Activated CD8-positive, alpha-beta T cell treated with anti-CD3 and anti-CD28 coated beads for 36 hours (primary cell): ENCODE data around the gene CDK19. TPM values are rescaled to one million over a fixed set of nuclear protein-coding genes. Genes with fewer than 3 reads are reported as not detected.
"Not testable (repeated sequence)": the region's sequence is repeated elsewhere in the genome, so short reads cannot be mapped to it uniquely, and the experiment has no call there.

Source experiments
- ATAC-seq: fragments of 200-7000 bp; cut with Tn5 transposase; one replicate; pipeline ENCODE4 v1.10.0; 2021; ENCODE audit warnings: mild to moderate bottlenecking, moderate library complexity
- CTCF ChIA-PET: fragments of 350-600 bp; sonication (Branson Sonifier 250); formaldehyde crosslinking; loops from one replicate; lab custom pipeline; 2021; ENCODE audit warnings: antibody characterized with exemption; lab: Charles Lee
- POLR2A ChIA-PET: fragments of 350-600 bp; sonication (Branson Sonifier 250); formaldehyde crosslinking; loops from one replicate; lab custom pipeline; 2021; ENCODE audit warnings: antibody characterized with exemption; lab: Charles Lee
- DNase-seq: peaks from one replicate; pipeline ENCODE4 v3.0.0-alpha.2; 2020
- H3K27ac Mint-ChIP-seq: one replicate; pipeline ENCODE4 v1.8.0; 2021; ENCODE audit warnings: mild to moderate bottlenecking, mixed read lengths
- H3K27me3 Mint-ChIP-seq: one replicate; pipeline ENCODE4 v1.8.0; 2021; ENCODE audit warnings: mixed read lengths
- H3K36me3 Mint-ChIP-seq: one replicate; pipeline ENCODE4 v1.8.0; 2021; ENCODE audit warnings: low read depth, mixed read lengths
- H3K4me1 Mint-ChIP-seq: one replicate; pipeline ENCODE4 v1.8.0; 2021; ENCODE audit warnings: low read depth, mixed read lengths
- H3K4me3 Mint-ChIP-seq: one replicate; pipeline ENCODE4 v1.8.0; 2021; ENCODE audit warnings: mild to moderate bottlenecking, moderate library complexity, mixed read lengths
- H3K9me3 Mint-ChIP-seq: one replicate; pipeline ENCODE4 v1.8.0; 2021; ENCODE audit warnings: mixed read lengths
- intact Hi-C: fragments of 100-400 bp; cut with micrococcal nuclease; formaldehyde crosslinking; loops from one replicate; pipeline ENCODE4 v1.10.0; 2022
- total RNA-seq, 2 experiments: library from RNA; stranded (reverse); gene quantifications; one replicate each; pipeline ENCODE4 v1.2.3, GENCODE V29; 2021
- TF ChIP-seq, protein P1 (sequence below): fragments of 200-600 bp; IDR thresholded peaks from one replicate; pipeline ENCODE4 v1.8.0; 2022; ENCODE audit warnings: antibody characterized with exemption, mild to moderate bottlenecking

The CDK19 gene
- total RNA-seq, 2 experiments from 2014 or later, result 11.8 to 13.1 TPM

DNA sequence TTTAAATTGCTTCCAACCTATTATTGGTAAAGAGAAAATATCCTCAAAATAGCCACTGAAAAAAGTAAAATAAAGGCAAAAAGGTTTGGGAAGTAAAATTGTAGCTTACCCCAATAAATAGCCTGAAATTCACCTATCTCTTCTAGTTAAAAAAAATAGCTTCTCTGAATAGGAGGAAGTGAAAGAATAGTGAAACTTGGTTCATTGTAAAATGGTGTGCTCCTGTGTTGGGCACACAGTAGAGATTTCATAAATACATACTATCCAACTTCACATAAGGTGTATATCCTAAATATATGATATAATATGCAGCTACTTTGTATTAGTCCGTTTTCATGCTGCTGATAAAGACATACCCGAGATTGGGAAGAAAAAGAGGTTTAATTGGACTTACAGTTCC is 45.3 kb downstream of the CDK19 start:
- Mint-ChIP-seq H3K9me3 (no peaks in the 10 kb centered on the region), H3K27me3 (no peaks in the 10 kb centered on the region), H3K27ac (no peak overlapping the region), H3K4me1 (no peaks in the 10 kb centered on the region), H3K36me3 (peaks cover 15% of the 10 kb centered on the region), H3K4me3 (no peak overlapping the region)
- no peak for DNase-seq
- ChIA-PET CTCF (no interaction called here), POLR2A (no interaction called here)
- intact Hi-C loops, result no loop called here
- ATAC-seq, result no peak
- TF ChIP-seq, protein P1, sequence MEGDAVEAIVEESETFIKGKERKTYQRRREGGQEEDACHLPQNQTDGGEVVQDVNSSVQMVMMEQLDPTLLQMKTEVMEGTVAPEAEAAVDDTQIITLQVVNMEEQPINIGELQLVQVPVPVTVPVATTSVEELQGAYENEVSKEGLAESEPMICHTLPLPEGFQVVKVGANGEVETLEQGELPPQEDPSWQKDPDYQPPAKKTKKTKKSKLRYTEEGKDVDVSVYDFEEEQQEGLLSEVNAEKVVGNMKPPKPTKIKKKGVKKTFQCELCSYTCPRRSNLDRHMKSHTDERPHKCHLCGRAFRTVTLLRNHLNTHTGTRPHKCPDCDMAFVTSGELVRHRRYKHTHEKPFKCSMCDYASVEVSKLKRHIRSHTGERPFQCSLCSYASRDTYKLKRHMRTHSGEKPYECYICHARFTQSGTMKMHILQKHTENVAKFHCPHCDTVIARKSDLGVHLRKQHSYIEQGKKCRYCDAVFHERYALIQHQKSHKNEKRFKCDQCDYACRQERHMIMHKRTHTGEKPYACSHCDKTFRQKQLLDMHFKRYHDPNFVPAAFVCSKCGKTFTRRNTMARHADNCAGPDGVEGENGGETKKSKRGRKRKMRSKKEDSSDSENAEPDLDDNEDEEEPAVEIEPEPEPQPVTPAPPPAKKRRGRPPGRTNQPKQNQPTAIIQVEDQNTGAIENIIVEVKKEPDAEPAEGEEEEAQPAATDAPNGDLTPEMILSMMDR, result no peak

GRCh38 chr6:110768057-110768456 is 47.2 kb downstream of the CDK19 start:
- Mint-ChIP-seq H3K27ac (no peak overlapping the region), H3K4me3 (no peak overlapping the region), H3K36me3 (peaks cover 19% of the 10 kb centered on the region), H3K4me1 (no peaks in the 10 kb centered on the region), H3K27me3 (no peaks in the 10 kb centered on the region), H3K9me3 (peaks cover 3% of the 10 kb centered on the region)
- CTCF ChIA-PET, result no interaction called here
- POLR2A ChIA-PET, result no interaction called here
- intact Hi-C loops, result no loop called here
- DNase-seq (no peak), ATAC-seq (no peak)
- TF ChIP-seq, protein P1, result no peak

GRCh38 chr6:110761371-110761770 is 53.9 kb downstream of the CDK19 start:
- CTCF ChIA-PET, result no interaction called here

DNA sequence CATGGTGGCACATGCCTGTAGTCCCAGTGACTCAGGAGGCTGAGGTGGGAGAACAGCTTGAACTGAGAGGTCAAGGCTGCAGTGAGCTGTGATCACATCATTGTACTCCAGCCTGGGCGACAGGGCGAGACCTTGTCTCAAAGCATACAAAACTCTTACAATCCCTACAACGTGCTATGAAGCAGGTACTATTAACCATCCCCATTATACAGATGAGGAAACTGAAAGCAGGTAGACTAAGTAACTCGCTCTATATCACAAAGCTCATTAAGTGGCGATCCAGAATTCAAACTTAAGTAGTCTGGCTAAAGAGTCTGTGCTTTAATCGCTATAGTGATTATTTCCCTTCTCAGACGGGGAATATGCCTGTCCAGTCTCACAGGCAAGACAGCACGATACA is 54.7 kb downstream of the CDK19 start:
- Mint-ChIP-seq H3K27me3 (no peaks in the 10 kb centered on the region), H3K27ac (no peak overlapping the region), H3K9me3 (peaks cover 3% of the 10 kb centered on the region), H3K36me3 (peaks cover 6% of the 10 kb centered on the region), H3K4me3 (no peak overlapping the region), H3K4me1 (peaks cover 3% of the 10 kb centered on the region)
- no peak for ATAC-seq
- ChIA-PET CTCF (no interaction called here), POLR2A (no interaction called here)
- TF ChIP-seq, protein P1, result no peak
- no peak for DNase-seq
- intact Hi-C loops, result no loop called here

More at GRCh38 chr6:110761371-110761770, 53.9 kb downstream of the CDK19 start:
- TF ChIP-seq, protein P1, result no peak
- Mint-ChIP-seq H3K4me3 (no peak overlapping the region), H3K27me3 (no peaks in the 10 kb centered on the region), H3K4me1 (peaks cover 3% of the 10 kb centered on the region), H3K9me3 (peaks cover 3% of the 10 kb centered on the region), H3K27ac (no peak overlapping the region), H3K36me3 (peaks cover 6% of the 10 kb centered on the region)
- DNase-seq (no peak), ATAC-seq (no peak)
- POLR2A ChIA-PET, result no interaction called here
- intact Hi-C loops, result no loop called here

DNA sequence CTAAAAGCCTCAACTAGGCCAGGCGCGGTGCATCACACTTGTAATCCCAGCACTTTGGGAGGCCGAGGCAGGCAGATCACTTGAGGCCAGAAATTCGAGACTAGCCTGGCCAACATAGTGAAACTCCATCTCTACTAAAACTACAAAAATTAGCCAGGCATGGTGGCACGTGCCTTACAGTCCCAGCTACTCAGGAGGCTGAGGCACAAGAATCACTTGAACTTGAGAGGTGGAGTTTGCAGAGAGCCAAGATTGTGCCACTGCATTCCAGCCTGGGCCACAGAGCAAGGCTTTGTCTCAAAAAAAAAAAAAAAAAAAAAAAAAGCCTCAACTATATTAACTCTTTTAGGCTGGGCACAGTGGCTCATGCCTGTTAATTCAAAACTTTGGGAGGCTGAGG is 55.2 kb downstream of the CDK19 start:
- CTCF ChIA-PET, H3K4me3 Mint-ChIP-seq: not testable (repeated sequence)

GRCh38 chr6:110757926-110758325 is 57.3 kb downstream of the CDK19 start:
- no peak for ATAC-seq
- Mint-ChIP-seq H3K27ac (no peak overlapping the region), H3K9me3 (no peaks in the 10 kb centered on the region), H3K27me3 (no peaks in the 10 kb centered on the region), H3K4me3 (no peak overlapping the region), H3K36me3 (peaks cover 2% of the 10 kb centered on the region), H3K4me1 (peaks cover 3% of the 10 kb centered on the region)
- intact Hi-C loops, result no loop called here
- DNase-seq, result no peak
- TF ChIP-seq, protein P1, result no peak
- POLR2A ChIA-PET, result interaction anchor here (0.7 kb wide), 1 partner anchor 135 kb away, joined by 3 read pairs; no protein-coding TSS in a partner anchor
- CTCF ChIA-PET, result no interaction called here

More for the DNA sequence above, 55.2 kb downstream of the CDK19 start:
- POLR2A ChIA-PET, H3K36me3 Mint-ChIP-seq, H3K27me3 Mint-ChIP-seq, H3K27ac Mint-ChIP-seq, ATAC-seq, H3K9me3 Mint-ChIP-seq, intact Hi-C loops, H3K4me1 Mint-ChIP-seq, DNase-seq: not testable (repeated sequence)
